Measurements from ENCODE around the gene BCOR.

DNA sequence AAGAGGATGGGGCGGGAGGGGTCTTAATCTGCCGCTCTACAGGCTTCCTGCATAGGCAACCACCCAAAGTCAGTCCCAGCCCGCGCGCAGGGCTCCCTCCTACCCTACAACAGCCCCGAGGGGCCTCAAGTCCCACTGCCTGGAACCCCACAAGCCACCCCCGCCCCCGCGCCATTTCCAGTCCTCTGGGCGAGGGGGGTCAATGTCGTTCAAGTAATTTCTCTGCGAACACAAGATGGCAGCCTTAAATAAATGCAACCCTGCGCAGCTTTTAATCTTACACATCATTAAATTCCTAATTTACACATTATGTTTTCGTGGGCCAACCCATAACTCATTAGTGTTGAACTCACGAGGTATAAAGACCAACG lies 92.9 kb downstream of the BCOR start:
- TF ChIP-seq, protein P1, sequence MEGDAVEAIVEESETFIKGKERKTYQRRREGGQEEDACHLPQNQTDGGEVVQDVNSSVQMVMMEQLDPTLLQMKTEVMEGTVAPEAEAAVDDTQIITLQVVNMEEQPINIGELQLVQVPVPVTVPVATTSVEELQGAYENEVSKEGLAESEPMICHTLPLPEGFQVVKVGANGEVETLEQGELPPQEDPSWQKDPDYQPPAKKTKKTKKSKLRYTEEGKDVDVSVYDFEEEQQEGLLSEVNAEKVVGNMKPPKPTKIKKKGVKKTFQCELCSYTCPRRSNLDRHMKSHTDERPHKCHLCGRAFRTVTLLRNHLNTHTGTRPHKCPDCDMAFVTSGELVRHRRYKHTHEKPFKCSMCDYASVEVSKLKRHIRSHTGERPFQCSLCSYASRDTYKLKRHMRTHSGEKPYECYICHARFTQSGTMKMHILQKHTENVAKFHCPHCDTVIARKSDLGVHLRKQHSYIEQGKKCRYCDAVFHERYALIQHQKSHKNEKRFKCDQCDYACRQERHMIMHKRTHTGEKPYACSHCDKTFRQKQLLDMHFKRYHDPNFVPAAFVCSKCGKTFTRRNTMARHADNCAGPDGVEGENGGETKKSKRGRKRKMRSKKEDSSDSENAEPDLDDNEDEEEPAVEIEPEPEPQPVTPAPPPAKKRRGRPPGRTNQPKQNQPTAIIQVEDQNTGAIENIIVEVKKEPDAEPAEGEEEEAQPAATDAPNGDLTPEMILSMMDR (conservative IDR thresholded peaks at IDR 0.05; ENCODE audit: low read length), result no peak; the same call in 1 of the 2 replicates
- no peak for TF ChIP-seq EZH2phosphoT487 (IDR thresholded peaks at IDR 0.05; ENCODE audit: borderline replicate concordance)
